Brain microvascular endothelial cell (primary cell): ENCODE measurements around the gene KRTAP10-1.

ENCODE experiments used
- DNase-seq: peaks from one replicate; pipeline ENCODE4 v3.0.0-alpha.2; 2020
- H3K27ac ChIP-seq: fragments of 250-450 bp; sonication (Bioruptor Pico); 2 replicates; pipeline ENCODE4 v1.5.1; 2020; ENCODE audit warnings: mild to moderate bottlenecking, moderate library complexity
- H3K27me3 ChIP-seq: fragments of 250-450 bp; sonication (Bioruptor Pico); replicated peaks from 2 replicates; pipeline ENCODE4 v1.5.1; 2020; ENCODE audit warnings: mild to moderate bottlenecking
- H3K36me3 ChIP-seq: fragments of 250-450 bp; sonication (Bioruptor Pico); replicated peaks from 2 replicates; pipeline ENCODE4 v1.5.1; 2020; ENCODE audit warnings: mild to moderate bottlenecking
- H3K4me3 ChIP-seq: 2 replicates; pipeline ENCODE4 v1.5.1; 2011; ENCODE audit warnings: low read depth, mild to moderate bottlenecking, control low read depth, low read length, moderate library complexity
- in situ Hi-C: cut with HindIII; loops from 2 replicates; pipeline ENCODE4 v1.10.0; 2017; ENCODE audit warnings: low sequenced_read_pairs, low pct_ligation_motif_present
- TF ChIP-seq, protein P1 (sequence below): IDR thresholded peaks from 2 replicates; pipeline ENCODE4 v1.5.1; 2011; ENCODE audit warnings: low read depth, mild to moderate bottlenecking, moderate library complexity, low read length, control low read depth, inconsistent platforms; ENCODE audit errors: missing control alignments

The KRTAP10-1 gene

DNA sequence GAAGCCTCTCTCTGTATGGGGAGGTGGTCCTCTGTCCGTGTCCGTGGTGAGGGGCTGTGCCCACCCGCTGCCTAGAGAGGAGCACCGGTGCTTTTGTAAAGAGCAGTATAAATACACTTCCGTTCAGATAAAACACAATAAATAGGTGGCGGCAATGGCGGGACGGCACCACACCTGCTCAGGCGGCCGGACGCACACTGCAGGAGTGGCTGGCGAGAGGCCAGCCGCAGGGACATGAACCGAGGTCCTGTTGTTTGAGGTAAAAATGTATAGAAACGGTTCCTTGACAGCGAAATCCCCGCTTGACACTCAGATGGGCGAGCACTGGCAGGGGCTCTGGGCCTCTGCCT, 40.8 kb downstream of the KRTAP10-1 start:
- H3K27ac ChIP-seq: no peak overlapping the region
- H3K36me3 ChIP-seq: no peaks in the 10 kb centered on the region
- no peak overlapping the region for H3K4me3 ChIP-seq
- in situ Hi-C loops: no loop called here
- no peak for DNase-seq
- H3K27me3 ChIP-seq: no peaks in the 10 kb centered on the region
- TF ChIP-seq, protein P1, sequence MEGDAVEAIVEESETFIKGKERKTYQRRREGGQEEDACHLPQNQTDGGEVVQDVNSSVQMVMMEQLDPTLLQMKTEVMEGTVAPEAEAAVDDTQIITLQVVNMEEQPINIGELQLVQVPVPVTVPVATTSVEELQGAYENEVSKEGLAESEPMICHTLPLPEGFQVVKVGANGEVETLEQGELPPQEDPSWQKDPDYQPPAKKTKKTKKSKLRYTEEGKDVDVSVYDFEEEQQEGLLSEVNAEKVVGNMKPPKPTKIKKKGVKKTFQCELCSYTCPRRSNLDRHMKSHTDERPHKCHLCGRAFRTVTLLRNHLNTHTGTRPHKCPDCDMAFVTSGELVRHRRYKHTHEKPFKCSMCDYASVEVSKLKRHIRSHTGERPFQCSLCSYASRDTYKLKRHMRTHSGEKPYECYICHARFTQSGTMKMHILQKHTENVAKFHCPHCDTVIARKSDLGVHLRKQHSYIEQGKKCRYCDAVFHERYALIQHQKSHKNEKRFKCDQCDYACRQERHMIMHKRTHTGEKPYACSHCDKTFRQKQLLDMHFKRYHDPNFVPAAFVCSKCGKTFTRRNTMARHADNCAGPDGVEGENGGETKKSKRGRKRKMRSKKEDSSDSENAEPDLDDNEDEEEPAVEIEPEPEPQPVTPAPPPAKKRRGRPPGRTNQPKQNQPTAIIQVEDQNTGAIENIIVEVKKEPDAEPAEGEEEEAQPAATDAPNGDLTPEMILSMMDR: no peak

DNA sequence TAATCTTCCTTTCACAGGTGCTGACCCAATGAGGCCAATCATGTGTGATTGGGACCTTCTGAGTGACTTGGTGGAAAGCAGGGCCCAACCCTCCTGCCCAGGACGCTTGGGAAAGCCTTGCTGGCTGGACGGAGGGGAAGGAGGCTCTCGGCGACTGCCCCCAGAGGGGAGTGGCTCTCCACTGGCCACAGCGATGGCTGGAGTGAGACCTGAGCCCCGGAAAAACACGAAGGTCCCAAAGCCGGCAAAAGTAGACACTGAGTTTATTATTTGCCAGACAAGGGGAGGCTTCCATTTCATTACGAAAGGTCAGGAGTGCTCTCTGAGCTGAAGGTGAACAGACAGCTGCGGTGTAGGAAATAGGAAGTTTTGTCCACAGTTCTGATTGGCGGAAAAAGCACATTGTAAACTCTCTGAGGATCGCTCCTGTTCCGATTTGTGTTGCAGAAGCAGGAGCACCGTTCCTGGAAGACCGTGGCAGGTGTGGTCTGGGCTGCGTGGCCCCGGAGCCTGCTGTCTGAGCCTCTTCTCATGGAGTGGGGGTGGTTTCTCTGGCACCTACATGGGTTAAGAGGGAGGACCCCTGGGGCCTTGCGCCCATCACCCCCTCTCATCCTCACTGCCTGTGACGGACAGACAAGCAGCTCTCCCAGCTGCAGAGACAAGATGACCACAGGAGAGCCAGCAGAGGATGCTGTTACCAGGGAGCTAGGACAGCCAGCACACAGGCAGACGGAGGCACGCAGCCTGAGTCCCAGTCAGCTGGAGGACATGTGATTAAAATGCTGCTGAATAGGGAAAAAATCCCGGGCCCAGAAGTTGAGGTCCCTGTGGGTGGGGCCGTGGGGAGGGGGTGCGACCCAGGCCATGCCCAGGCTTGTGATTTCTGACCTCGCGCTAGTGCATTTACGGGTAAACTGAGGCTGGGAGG, 41.5 kb downstream of the KRTAP10-1 start:
- Histone ChIP-seq H3K4me3 (no peak overlapping the region), H3K27me3 (no peaks in the 10 kb centered on the region)

DNA sequence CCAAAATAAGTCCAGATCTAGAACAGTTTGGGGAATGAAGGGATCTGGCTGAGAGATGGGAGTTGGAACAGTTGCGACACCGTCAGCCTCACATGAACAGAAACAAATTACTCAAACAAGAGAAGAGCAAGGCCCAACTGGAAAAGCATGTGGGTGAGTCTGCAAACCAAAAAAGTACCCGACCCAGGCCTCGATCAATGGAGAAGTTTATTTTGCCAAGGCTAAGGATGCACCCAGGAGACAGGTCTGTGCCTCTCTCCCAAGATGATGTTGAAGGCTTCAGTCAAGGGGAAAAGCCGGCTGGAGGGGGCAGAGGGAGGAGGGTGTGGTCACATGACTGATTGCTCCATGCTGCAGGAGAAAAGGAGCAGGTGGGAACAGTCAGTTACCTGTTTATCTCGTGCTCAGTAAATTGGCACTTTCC, 42.3 kb downstream of the KRTAP10-1 start:
- no peak overlapping the region for H3K4me3 ChIP-seq
- DNase-seq: no peak
- no peaks in the 10 kb centered on the region for H3K27me3 ChIP-seq
- no peaks in the 10 kb centered on the region for H3K36me3 ChIP-seq
- TF ChIP-seq, protein P1: no peak
- no peak overlapping the region for H3K27ac ChIP-seq
- in situ Hi-C loops: no loop called here

More for the DNA sequence above, 41.5 kb downstream of the KRTAP10-1 start:
- no peak for DNase-seq
- Histone ChIP-seq H3K36me3 (no peaks in the 10 kb centered on the region), H3K27ac (no peak overlapping the region)
- TF ChIP-seq, protein P1: no peak
- in situ Hi-C loops: no loop called here

DNA sequence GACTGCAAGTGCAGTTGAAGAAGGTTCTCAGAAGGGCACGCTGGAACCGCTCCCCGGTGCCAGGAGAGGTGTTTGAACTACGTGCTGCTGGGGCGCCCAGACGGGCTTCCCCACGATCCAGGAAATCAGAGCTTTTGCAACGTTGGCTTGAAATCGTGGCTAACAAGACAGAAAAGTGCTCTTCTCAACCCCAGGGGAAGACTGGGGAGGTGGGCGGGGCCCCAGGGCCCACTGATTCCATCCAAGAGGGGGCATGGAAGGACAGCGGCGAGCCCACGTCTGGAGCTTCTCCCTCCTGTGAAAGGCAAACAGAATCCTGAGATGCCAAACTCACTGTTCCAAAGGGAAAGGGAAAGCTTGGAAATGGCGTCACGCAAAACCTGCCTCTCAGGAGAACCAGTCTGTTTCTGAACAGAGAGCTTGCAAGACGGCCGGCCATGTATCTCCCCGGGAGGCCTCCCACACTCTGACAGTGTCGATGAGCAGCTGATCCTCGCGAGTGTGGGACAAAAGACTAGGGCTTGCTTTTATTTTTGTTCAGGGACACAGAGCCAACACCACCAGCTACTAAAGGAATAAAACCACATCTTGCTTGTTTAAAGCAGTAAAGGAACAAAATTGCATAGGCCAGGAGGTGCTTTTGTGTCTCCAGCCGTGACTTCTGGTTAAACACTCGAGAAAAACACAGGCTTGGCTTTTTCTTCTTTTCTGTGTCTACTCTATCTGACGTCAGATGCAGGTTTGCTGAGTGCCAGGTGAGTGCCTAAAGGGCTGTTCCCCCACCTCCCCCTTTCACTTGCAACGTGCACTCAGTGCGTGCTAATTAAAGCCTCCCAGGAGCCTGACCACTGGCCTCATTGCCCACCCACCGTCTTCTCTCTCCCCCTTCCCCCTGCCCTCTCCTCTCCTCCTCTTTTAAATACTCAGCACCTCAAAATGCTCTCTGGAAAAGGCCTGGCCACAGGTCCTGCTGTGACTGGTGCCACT, 43.1 kb downstream of the KRTAP10-1 start:
- no peak for DNase-seq
- H3K36me3 ChIP-seq: no peaks in the 10 kb centered on the region
- TF ChIP-seq, protein P1: no peak
- H3K4me3 ChIP-seq: no peak overlapping the region
- no peak overlapping the region for H3K27ac ChIP-seq
- no peaks in the 10 kb centered on the region for H3K27me3 ChIP-seq
- in situ Hi-C loops: no loop called here

DNA sequence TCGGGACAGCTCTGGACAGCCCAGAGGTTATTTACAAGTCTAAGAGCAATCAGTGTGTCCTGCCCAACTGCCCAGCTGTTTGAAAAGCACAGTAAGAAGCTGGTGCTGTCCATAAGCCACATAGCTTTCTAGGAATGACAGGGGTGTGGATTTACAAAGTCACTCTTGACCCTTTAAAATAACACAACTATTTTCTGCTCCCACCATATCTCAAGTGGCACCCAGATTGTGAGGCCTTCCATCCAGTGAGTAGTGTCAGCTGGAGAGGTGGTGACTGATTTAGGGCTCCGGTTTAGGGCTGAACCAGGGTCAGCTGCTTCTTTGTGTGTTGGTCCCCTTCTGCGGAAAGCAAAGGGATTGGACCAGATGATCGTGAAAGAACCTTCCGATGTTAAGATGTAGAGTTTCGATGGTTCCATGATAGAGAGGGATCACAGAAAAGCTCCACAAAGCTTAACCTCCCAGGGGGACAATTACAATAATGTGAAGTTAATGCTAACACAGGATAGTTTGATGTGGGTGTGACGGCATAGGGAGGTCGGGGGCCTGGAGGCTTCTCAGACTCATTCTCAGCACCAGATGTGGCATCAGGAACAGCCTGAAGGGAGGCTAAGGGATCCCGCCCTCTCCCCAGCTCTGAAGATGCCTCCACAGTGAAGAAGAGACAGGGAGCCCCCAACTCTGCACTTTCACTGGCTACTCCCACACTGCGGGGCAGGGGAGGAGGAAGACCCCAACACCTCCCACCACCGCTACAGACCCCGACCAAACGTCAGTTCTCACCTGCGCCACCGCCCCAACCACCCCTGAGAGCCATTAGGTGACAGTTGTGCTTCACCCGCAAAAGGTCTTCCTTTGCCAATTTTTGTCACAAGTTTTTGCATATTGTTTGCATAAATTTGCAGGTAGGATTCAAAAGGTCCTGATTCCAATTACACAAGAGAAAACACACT, 44.1 kb downstream of the KRTAP10-1 start:
- in situ Hi-C loops: no loop called here
- no peak for DNase-seq
- TF ChIP-seq, protein P1: no peak
- H3K4me3 ChIP-seq: no peak overlapping the region
- no peaks in the 10 kb centered on the region for H3K27me3 ChIP-seq
- H3K27ac ChIP-seq: no peak overlapping the region
- H3K36me3 ChIP-seq: no peaks in the 10 kb centered on the region
